Activated CD8-positive, alpha-beta memory T cell treated with anti-CD3 and anti-CD28 coated beads for 4 hours (primary cell): ENCODE results near the gene ICAM5.
A peak's percentile ranks its signal among the peaks of the same experiment; 100 is the strongest.
"Not testable (repeated sequence)": the region's sequence is repeated elsewhere in the genome, so short reads cannot be mapped to it uniquely, and the experiment has no call there.

ENCODE experiments used
- DNase-seq, 2 donors: peaks; one replicate each; pipeline ENCODE4 v3.0.0-alpha.2; 2020; ENCODE audit warnings: low read depth in 2 of 2

Gene ICAM5

GRCh38 chr19:10289836-10290356 lies at the start of gene ICAM5:
Gene ICAM5, plus strand, starts transcription at chr19:10289952. Its CDS starts 92 bp downstream, at chr19:10290044.
- peak in 1 of 2 donors; percentile 57 for DNase-seq

GRCh38 chr19:10241826-10242449 lies 47.8 kb upstream of the ICAM5 start:
- DNase-seq, result not testable (repeated sequence)

DNA sequence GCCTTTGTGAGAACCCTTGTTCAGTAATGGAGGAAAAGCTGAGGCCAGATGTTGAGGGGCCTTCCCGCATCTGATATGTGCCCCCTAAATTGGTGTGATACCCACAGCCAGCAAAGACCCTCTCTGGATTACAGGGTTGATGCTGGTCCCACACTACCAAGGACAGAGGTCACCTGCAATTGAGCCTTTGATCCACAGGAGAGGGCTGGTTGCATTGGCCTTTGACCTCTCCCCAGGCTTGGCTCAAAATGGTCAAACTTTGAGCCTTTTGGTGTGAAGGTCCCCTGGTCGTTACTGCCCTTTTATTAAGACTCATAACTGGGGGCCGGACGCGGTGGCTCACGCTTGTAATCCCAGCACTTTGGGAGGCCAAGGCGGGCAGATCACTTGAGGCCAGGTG lies 46.1 kb upstream of the ICAM5 start:
- DNase-seq, result no peak

- no peak for DNase-seq
These were observed 44.4 kb upstream of the ICAM5 start for GRCh38 chr19:10245189-10245939.

GRCh38 chr19:10246511-10246910 lies 43.2 kb upstream of the ICAM5 start:
- no peak for DNase-seq

- DNase-seq, result peak; percentile 89 to 94
These were observed 37.7 kb upstream of the ICAM5 start, which contains the start of gene MRPL4 for GRCh38 chr19:10251792-10252694. Gene MRPL4, plus strand, starts transcription at chr19:10252214. Its CDS starts 40 bp downstream, at chr19:10252254.

DNA sequence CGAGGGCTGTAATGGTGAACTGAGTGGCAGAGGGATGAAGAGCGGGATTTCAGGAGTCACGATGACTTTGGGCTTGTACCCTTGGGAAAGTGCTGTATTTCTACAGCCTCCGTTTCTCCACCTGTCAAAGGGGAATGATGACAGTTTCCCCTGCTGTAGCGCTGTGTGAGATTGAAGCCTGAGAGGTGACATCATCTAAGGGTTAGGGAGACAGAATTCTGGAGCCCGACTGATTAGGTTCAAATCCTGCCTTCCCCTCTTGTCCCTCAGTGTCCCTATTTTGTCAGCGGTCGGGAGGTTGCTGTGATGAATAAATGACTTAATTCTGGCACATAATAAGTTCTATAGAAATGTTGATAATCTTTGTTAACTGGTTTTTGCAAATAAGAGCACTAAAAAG lies 37.0 kb upstream of the ICAM5 start:
- no peak for DNase-seq

DNA sequence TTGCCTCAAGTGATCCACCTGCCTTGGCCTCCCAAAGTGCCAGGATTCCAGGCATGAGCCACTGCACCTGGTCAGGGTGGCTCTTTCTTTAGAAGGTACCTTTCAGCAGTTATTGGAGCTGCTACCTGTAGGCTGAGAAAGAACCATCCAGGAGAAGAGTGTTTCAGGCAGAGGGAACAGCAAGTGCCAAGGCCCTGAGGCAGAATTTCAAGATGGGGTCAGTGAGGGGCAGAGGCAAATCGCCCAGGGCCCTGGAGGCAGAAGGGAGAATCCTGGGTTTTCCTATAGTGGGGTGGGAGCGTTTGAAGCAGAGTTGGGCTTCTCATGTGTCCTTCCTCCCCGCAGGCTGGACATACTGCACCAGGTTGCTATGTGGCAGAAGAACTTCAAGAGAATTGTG lies 35.5 kb upstream of the ICAM5 start:
- DNase-seq, result no peak

- DNase-seq, result no peak
These were observed 34.4 kb upstream of the ICAM5 start for GRCh38 chr19:10255358-10255757.

DNA sequence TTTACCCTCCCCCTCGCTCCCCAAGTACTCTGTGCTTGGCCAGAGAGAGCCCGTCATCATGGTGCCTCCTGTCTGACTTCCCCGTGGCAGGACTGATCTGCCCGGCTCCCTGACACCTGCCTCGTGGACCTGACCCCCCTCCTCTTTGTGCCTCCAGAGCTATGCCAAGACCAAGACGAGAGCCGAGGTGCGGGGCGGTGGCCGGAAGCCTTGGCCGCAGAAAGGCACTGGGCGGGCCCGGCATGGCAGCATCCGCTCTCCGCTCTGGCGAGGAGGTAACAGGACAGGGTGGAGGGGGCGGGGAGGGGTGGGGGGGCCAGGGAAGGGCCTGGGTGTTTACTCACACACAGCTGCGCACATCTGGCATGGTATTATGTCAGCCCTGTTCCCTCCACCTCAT lies 33.2 kb upstream of the ICAM5 start:
- no peak for DNase-seq

DNA sequence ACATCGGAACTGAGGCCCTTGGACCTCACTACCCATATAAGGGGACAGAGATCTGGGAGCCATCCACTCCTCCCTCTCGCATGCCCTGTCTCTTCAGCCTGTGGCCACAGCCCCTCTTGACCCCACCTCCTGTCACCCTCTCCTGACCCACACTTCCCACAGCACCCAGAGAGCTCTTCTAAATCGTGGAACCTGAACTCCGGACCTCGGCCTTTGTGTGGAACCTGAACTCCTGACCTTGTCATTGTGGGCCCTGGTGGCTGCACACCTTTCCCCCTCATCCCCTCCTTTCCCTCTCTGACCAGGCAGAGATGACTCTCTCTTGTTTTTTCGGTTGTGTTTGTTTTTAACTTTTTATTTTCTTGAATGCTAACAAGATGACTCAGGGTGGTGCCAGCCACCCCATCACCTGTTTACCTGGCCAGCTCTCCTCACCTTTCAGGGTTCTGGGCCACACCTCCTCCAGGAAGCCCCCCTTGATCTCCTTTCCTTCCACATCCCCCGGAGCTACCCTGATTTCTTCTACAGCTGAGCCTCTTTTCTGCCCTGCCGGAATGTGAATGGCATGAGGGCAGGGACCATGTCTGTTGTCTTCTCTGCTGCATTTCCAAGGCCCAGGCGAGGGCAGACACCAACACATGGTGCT lies 32.7 kb upstream of the ICAM5 start:
- DNase-seq, result no peak

GRCh38 chr19:10258080-10258710 lies 31.6 kb upstream of the ICAM5 start:
- no peak for DNase-seq

DNA sequence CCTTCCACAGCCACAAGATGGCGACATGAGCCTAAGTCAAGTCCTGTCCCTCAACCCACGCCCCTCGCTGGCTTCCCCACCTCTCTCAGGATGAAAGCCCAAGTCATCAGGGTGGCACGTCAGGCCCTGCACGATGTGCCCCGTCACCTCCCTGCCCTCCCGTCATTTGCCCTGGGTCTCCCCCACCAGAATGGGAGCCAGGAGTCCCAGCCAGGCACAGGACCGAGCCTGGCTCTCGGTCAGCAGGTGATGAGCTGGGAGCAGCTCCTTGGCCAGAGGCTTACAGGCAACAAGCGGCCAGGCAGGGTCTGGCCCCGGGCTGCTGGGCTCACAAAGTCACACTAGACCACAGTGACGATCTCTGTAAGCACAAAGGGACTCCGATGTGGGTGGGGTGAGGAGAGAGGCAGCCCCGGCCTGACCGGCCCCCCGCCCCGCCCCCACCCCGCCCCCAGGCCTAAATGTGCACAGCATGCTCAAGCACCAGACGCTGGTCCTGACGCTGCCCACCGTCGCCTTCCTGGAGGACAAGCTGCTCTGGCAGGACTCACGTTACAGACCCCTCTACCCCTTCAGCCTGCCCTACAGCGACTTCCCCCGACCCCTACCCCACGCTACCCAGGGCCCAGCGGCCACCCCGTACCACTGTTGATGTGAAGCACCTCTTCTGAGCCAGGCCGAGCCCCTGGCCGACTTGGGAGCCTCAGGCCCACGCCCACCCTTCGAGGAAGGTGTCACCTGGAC lies 30.4 kb upstream of the ICAM5 start:
- DNase-seq, result peak; percentile 80 to 89

- no peak for DNase-seq
These were observed 29.6 kb upstream of the ICAM5 start for GRCh38 chr19:10260141-10260584.

DNA sequence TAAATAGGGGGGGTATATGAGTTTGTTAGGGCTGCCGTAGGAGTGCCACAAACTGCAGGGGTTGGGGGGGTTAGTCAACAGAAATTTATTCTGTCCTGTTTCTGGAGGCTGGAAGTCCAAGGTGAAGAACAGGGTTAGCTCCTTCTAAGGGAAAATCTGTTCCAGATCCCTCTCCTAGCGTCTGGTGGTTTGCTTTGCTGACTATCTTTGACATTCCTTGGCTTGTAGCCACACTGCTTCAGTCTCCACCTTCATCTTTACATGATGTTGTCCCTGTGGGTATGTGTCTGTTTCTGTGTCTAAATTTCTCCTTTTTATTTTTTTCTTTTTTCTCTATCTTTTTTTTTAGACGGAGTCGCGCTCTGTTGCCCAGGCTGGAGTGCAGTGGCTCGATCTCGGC lies 27.0 kb upstream of the ICAM5 start:
- DNase-seq, result no peak

- no peak for DNase-seq
These were observed 23.0 kb upstream of the ICAM5 start for GRCh38 chr19:10266706-10267105.

DNA sequence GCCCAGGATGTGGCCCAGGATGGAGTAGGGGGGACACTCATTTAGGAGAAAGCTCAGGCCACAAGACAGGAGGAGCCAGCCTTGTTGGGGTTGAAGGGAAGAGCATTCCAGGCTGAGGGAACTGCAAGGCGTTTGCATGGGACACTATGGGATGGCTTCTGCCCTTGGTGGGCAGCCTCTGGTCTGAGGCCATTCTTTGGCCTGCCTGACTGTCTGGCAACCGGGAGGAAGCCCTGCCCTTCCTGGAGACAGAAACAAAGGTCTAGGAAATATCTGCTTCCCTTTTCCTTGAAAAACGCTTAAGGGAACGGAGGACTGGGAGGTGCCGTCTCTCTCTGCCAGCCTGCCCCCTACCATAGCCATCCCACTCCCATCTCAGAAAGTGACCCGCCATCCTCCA lies 21.7 kb upstream of the ICAM5 start:
- no peak for DNase-seq

DNA sequence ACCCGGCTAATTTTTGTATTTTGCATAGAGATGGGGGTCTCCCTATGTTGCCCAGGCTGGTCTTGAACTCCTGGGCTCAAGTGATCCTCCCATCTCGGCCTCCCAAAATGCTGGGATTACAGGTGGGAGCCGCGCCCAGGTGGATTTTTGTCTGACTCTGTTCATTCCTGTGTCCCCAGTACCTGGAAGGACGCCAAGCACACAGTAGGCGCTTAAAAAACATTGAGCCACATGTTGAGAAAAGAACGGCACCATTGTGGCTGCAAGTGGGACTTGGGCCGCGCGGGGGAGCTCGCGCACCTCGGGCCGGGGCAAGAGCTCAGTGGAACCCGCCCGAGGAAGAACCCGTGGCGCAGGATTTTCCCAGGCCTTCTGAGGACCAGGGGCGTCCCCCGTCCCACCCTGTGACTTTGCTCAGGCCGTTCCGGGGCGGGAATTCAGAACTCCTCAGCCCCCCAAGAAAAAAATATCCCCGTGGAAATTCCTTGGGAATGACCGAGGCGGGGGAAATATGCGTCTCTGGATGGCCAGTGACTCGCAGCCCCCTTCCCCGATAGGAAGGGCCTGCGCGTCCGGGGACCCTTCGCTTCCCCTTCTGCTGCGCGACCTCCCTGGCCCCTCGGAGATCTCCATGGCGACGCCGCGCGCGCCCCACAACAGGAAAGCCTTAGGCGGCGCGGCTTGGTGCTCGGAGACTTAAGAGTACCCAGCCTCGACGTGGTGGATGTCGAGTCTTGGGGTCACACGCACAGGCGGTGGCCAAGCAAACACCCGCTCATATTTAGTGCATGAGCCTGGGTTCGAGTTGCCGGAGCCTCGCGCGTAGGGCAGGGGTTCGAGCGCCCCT lies 20.2 kb upstream of the ICAM5 start:
- peak; percentile 67 to 79 for DNase-seq

GRCh38 chr19:10270180-10270615 lies 19.6 kb upstream of the ICAM5 start:
- DNase-seq, result peak in 1 of 2 donors; percentile 56
